Gastrocnemius medialis (tissue), 4 donors: ENCODE results near the gene POLR3K. TPM values are rescaled to one million over a fixed set of nuclear protein-coding genes. Genes with fewer than 3 reads are reported as not detected.

Experiments used
- ATAC-seq, 2 donors: fragments of 150-250 bp; one replicate each; pipeline ENCODE4 v1.9.1; 2016
- DNase-seq, 2 donors: peaks; one replicate each; pipeline ENCODE4 v3.0.0-alpha.2; 2019
- H3K27ac ChIP-seq, 4 donors: fragments of 200-600 bp; sonication (generic); 1 replicate in 1 of 4; 2 replicates in 3 of 4; pipeline ENCODE4 v1.5.1; 2016 to 2018; ENCODE audit warnings: mild to moderate bottlenecking in 2 of 4, moderate library complexity in 1 of 4
- H3K27me3 ChIP-seq, 3 donors: fragments of 200-600 bp; sonication (generic) in 2 of 3; 1 replicate in 1 of 3; 2 replicates in 2 of 3; pipeline versions ENCODE4 v1.5.1 to v1.6.0; 2016 to 2019; ENCODE audit warnings: mild to moderate bottlenecking in 1 of 3, moderate library complexity in 1 of 3
- H3K36me3 ChIP-seq, 2 donors: fragments of 200-600 bp; sonication (generic) in 1 of 2; one replicate each; pipeline ENCODE4 v1.5.1; 2017 to 2018
- H3K4me1 ChIP-seq, 2 donors: fragments of 200-600 bp; sonication (generic) in 1 of 2; one replicate each; pipeline ENCODE4 v1.5.1; 2016 to 2017; ENCODE audit warnings: mild to moderate bottlenecking in 2 of 2
- H3K4me3 ChIP-seq, 4 donors: fragments of 200-600 bp; sonication (generic) in 3 of 4; 1 replicate in 1 of 4; 2 replicates in 3 of 4; pipeline ENCODE4 v1.5.1; 2016 to 2019; ENCODE audit warnings: mild to moderate bottlenecking in 2 of 4
- H3K9me3 ChIP-seq, 3 donors: fragments of 200-600 bp; sonication (generic) in 2 of 3; 1 replicate in 1 of 3; 2 replicates in 2 of 3; pipeline ENCODE4 v1.5.1; 2016 to 2019
- POLR2A ChIP-seq, 2 donors: fragments of 450-650 bp; IDR thresholded peaks; one replicate each; pipeline ENCODE4 v1.6.1; 2017; ENCODE audit warnings: antibody characterized with exemption in 2 of 2, mild to moderate bottlenecking in 2 of 2, moderate library complexity in 2 of 2
- in situ Hi-C, 4 donors: fragments of 200-750 bp; cut with MboI; loops; one replicate each; pipeline versions ENCODE4 v1.15.0 to v1.8.0; 2017; ENCODE audit warnings: low sequenced_read_pairs in 4 of 4
- intact Hi-C: fragments of 100-400 bp; cut with DNase I; formaldehyde crosslinking; loops from one replicate; pipeline ENCODE4 v1.15.1; 2023; ENCODE audit warnings: low total_unique reads
- total RNA-seq, 4 donors: library from RNA; depleted of rRNA; stranded (reverse); fragments of >200 nt; gene quantifications; one replicate each; pipeline versions ENCODE4 v1.1.0 to v1.2.3, GENCODE V29; 2016
- TF ChIP-seq, protein P1 (sequence below), 5 experiments: fragments of 450-650 bp in 3 of 5; fragments of 200-600 bp in 2 of 5; sonication (generic) in 2 of 5; IDR thresholded peaks in 4 of 5; conservative IDR thresholded peaks in 1 of 5; 1 replicate in 4 of 5; 2 replicates in 1 of 5; pipeline ENCODE4 v1.5.1; 2016 to 2019; ENCODE audit warnings: antibody characterized with exemption in 5 of 5, mild to moderate bottlenecking in 3 of 5, moderate library complexity in 3 of 5

Gene POLR3K
- 1 to 10 TPM; 2.2 to 3.7 (median 2.9) TPM for total RNA-seq

- in situ Hi-C loops: no loop called here
Observed at GRCh38 chr16:53346-54236, at the start of gene POLR3K, which contains the start of gene SNRNP25. TSS of gene POLR3K (minus strand) at chr16:53608. CDS start at chr16:53586, 22 bp downstream. TSS of gene SNRNP25 (plus strand) at chr16:53828. CDS start at chr16:54017, 189 bp downstream.

GRCh38 chr16:102060-102855, 48.9 kb upstream of the POLR3K start:
- no peaks in the 10 kb centered on the region for H3K9me3 ChIP-seq
- DNase-seq: peak; percentile 76 to 87
- intact Hi-C loops: no loop called here
- H3K27me3 ChIP-seq: no peaks in the 10 kb centered on the region
- H3K4me3 ChIP-seq: peak overlapping the region in 1 of 4 donors; percentile 25
- no peak for TF ChIP-seq POLR2A (IDR thresholded peaks at IDR 0.05)
- TF ChIP-seq, protein P1, sequence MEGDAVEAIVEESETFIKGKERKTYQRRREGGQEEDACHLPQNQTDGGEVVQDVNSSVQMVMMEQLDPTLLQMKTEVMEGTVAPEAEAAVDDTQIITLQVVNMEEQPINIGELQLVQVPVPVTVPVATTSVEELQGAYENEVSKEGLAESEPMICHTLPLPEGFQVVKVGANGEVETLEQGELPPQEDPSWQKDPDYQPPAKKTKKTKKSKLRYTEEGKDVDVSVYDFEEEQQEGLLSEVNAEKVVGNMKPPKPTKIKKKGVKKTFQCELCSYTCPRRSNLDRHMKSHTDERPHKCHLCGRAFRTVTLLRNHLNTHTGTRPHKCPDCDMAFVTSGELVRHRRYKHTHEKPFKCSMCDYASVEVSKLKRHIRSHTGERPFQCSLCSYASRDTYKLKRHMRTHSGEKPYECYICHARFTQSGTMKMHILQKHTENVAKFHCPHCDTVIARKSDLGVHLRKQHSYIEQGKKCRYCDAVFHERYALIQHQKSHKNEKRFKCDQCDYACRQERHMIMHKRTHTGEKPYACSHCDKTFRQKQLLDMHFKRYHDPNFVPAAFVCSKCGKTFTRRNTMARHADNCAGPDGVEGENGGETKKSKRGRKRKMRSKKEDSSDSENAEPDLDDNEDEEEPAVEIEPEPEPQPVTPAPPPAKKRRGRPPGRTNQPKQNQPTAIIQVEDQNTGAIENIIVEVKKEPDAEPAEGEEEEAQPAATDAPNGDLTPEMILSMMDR (IDR thresholded peaks at IDR 0.05 in 4 of 5, conservative IDR thresholded peaks at IDR 0.05 in 1 of 5): no peak
- ATAC-seq: peak; percentile 71 to 81
- in situ Hi-C loops: no loop called here
- peak overlapping the region; percentile 75 to 88 (median 84) for H3K27ac ChIP-seq
- peaks cover 59 to 62% of the 10 kb centered on the region in 2 donors for H3K4me1 ChIP-seq
- peaks cover 0 to 6% of the 10 kb centered on the region in 2 donors for H3K36me3 ChIP-seq

More at GRCh38 chr16:53346-54236, at the start of gene POLR3K, which contains the start of gene SNRNP25:
- Histone ChIP-seq H3K36me3 (peaks cover 0 to 35% of the 10 kb centered on the region in 2 donors), H3K27me3 (no peaks in the 10 kb centered on the region), H3K9me3 (no peaks in the 10 kb centered on the region), H3K4me3 (peak within 1 kb of the TSS; percentile 80 to 100 (median 89)), H3K4me1 (peaks cover 9 to 14% of the 10 kb centered on the region in 2 donors), H3K27ac (peak within 1 kb of the TSS; percentile 86 to 90 (median 88))
- DNase-seq: peak; percentile 100
- intact Hi-C loops: loop anchor here (2.0 kb wide), 1 partner anchor 25 kb away; the partner anchor contains the start of gene MPG
- peak; percentile 92 to 94 for ATAC-seq
- TF ChIP-seq, protein P1 (IDR thresholded peaks at IDR 0.05 in 4 of 5, conservative IDR thresholded peaks at IDR 0.05 in 1 of 5): peak in 1 of 5 experiments; percentile 5
- peak; percentile 81 to 86 for TF ChIP-seq POLR2A (IDR thresholded peaks at IDR 0.05)

GRCh38 chr16:101586-101985, 48.2 kb upstream of the POLR3K start:
- no peak for TF ChIP-seq POLR2A (IDR thresholded peaks at IDR 0.05)
- TF ChIP-seq, protein P1 (IDR thresholded peaks at IDR 0.05 in 4 of 5, conservative IDR thresholded peaks at IDR 0.05 in 1 of 5): no peak

DNA sequence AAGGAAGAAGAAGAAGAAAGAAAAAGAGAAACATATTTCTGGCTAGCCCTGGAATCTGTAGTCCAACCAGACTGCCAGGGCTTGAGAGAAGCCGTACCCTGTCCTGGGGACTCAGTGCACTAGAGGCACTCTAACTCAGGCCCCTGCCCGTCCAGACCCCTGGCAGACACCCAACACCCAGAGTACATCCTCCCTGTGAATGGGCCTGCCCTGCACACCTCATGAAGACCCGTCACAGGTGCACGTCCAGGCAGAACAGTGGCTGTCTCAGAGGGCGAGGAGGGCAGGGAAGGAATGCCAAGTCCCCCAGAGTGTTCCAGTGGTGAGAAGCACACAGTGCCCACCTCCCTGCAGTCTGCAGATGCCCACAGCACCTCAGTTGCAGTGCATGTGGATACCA, 47.6 kb upstream of the POLR3K start:
- no peaks in the 10 kb centered on the region for H3K27me3 ChIP-seq
- H3K9me3 ChIP-seq: no peaks in the 10 kb centered on the region
- TF ChIP-seq POLR2A (IDR thresholded peaks at IDR 0.05): no peak
- TF ChIP-seq, protein P1 (IDR thresholded peaks at IDR 0.05 in 4 of 5, conservative IDR thresholded peaks at IDR 0.05 in 1 of 5): no peak
- H3K36me3 ChIP-seq: peaks cover 0 to 6% of the 10 kb centered on the region in 2 donors
- peaks cover 61 to 65% of the 10 kb centered on the region in 2 donors for H3K4me1 ChIP-seq
- DNase-seq: no peak
- intact Hi-C loops (no loop called here), in situ Hi-C loops (no loop called here)
- no peak overlapping the region for H3K4me3 ChIP-seq
- no peak for ATAC-seq
- peak overlapping the region; percentile 75 to 88 (median 84) for H3K27ac ChIP-seq

More at GRCh38 chr16:101586-101985, 48.2 kb upstream of the POLR3K start:
- no peaks in the 10 kb centered on the region for H3K9me3 ChIP-seq
- in situ Hi-C loops: no loop called here
- H3K27ac ChIP-seq: peak overlapping the region; percentile 75 to 88 (median 84)
- no peaks in the 10 kb centered on the region for H3K27me3 ChIP-seq
- ATAC-seq: no peak
- no peak for DNase-seq
- H3K4me3 ChIP-seq: peak overlapping the region in 1 of 4 donors; percentile 25
- H3K4me1 ChIP-seq: peaks cover 61 to 65% of the 10 kb centered on the region in 2 donors
- H3K36me3 ChIP-seq: peaks cover 0 to 6% of the 10 kb centered on the region in 2 donors
- intact Hi-C loops: no loop called here
